ENCODE data around the gene KIF12.

DNA sequence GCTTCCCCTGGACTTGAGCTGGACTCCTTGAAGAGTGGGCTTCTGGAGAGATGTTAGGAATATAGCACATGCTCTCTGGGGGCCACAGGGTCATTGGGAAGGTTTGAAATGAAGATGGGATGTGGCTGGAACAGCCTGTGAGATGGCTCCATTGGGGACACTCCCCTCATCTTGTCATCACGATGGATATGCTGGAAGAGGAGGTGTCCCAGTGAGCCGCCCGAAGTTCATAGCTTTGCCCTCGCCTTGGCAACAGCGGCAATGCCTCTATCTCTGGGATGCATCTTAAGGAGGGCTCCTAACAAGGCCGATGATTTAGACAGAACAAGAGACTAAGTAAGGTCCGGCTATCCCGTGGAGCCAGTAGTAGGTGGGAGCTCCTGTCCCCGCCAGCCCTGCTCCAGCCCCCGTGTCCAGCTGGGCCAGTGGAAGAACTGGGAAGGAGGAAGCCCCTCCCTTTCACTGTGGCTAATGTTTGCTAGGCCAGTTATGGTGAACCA lies 44.9 kb downstream of the KIF12 start:
- TF ChIP-seq, protein P1, sequence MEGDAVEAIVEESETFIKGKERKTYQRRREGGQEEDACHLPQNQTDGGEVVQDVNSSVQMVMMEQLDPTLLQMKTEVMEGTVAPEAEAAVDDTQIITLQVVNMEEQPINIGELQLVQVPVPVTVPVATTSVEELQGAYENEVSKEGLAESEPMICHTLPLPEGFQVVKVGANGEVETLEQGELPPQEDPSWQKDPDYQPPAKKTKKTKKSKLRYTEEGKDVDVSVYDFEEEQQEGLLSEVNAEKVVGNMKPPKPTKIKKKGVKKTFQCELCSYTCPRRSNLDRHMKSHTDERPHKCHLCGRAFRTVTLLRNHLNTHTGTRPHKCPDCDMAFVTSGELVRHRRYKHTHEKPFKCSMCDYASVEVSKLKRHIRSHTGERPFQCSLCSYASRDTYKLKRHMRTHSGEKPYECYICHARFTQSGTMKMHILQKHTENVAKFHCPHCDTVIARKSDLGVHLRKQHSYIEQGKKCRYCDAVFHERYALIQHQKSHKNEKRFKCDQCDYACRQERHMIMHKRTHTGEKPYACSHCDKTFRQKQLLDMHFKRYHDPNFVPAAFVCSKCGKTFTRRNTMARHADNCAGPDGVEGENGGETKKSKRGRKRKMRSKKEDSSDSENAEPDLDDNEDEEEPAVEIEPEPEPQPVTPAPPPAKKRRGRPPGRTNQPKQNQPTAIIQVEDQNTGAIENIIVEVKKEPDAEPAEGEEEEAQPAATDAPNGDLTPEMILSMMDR (conservative IDR thresholded peaks at IDR 0.05 in 1 of 2, IDR thresholded peaks at IDR 0.05 in 1 of 2; ENCODE audit: extremely low read depth in 1 of 2, insufficient read depth in 1 of 2, low read depth in 1 of 2, low read length in 2 of 2) = no peak
- TF ChIP-seq EZH2 (IDR thresholded peaks at IDR 0.05; ENCODE audit: borderline replicate concordance, low read length) = no peak

Measured in mammary epithelial cell (primary cell).